Smooth muscle cell of the coronary artery (primary cell): Measurements from ENCODE around the gene DAND5. TPM values are rescaled to one million over a fixed set of nuclear protein-coding genes. Genes with fewer than 3 reads are reported as not detected.

Source experiments
- total RNA-seq: library from RNA; depleted of rRNA; stranded (reverse); fragments of >200 nt; gene quantifications from 2 replicates; pipeline ENCODE4 v1.2.3, GENCODE V29; 2014; ENCODE audit warnings: low replicate concordance

The DAND5 gene
- 0.08 TPM in 1 of 2 replicates, not detected in the other for total RNA-seq

GRCh38 chr19:12969292-12969988 lies at the start of gene DAND5:
Gene DAND5 (plus strand): TSS chr19:12969576. CDS start chr19:12969661, 85 bp downstream.

GRCh38 chr19:12933287-12934072 lies 35.9 kb upstream of the DAND5 start, which contains the start of gene FARSA:
Gene FARSA (minus strand): TSS chr19:12933711. CDS start chr19:12933696, 15 bp downstream.

GRCh38 chr19:12937927-12938778 lies 31.2 kb upstream of the DAND5 start, which contains the start of gene CALR:
Gene CALR (plus strand): TSS chr19:12938609. CDS start chr19:12938680, 71 bp downstream.

DNA sequence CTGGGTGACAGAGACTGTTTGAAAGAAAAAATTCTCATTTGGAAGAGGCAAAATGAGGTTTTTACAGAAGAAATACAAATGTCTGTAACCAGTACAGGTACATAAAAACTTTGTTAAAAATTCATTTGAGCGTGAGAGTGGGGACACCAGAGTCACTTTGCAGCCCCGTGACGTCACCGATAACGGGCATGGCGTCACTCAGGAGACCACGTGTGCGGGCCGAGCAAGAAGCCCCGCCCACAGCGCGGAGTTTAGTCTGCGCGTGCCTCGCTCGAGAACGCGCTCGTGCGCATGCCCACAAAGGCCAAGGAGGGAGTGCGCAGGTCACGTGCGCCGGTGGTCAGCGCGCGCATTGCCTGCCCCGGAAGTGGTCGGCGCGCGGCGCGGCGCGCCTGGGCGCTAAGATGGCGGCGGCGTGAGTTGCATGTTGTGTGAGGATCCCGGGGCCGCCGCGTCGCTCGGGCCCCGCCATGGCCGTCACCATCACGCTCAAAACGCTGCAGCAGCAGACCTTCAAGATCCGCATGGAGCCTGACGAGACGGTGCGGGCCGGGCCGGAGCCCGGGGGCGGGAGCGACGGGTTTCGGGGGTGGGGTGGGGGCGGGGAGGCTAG lies 23.8 kb upstream of the DAND5 start, which contains the start of gene RAD23A:
Gene RAD23A (plus strand): TSS at position 384 of the 613 bp plus-strand sequence. CDS start 87 bp downstream, at position 471.

GRCh38 chr19:12956446-12957388 lies 12.7 kb upstream of the DAND5 start, which contains the start of gene GADD45GIP1:
Gene GADD45GIP1 (minus strand): TSS chr19:12957223. CDS start chr19:12957212, 11 bp downstream.

GRCh38 chr19:12994701-12995595 lies 25.6 kb downstream of the DAND5 start, which contains the start of gene NFIX:
Gene NFIX (plus strand): TSS chr19:12995475. CDS start chr19:12995838, 363 bp downstream.

Other genes with a start within 250 kb of the DAND5 start
- 26.8 and 65.9 TPM in 2 replicates for gene TNPO2, start 245.6 kb upstream of the DAND5 start, total RNA-seq
- gene TRIR, start 234.9 kb upstream of the DAND5 start, total RNA-seq = 133 and 152 TPM in 2 replicates
- gene GET3, start 232.1 kb upstream of the DAND5 start, total RNA-seq = 107 and 190 TPM in 2 replicates
- not detected in 2 replicates for gene BEST2, start 217.8 kb upstream of the DAND5 start, total RNA-seq
- 15.7 and 18.7 TPM in 2 replicates for gene HOOK2, start 194.0 kb upstream of the DAND5 start, total RNA-seq
- gene JUNB, start 178.1 kb upstream of the DAND5 start, total RNA-seq = 33.2 and 138 TPM in 2 replicates
- 169 and 248 TPM in 2 replicates for gene PRDX2, start 167.8 kb upstream of the DAND5 start, total RNA-seq
- gene THSD8, start 167.5 kb upstream of the DAND5 start, total RNA-seq = 0.30 TPM in 1 of 2 replicates, not detected in the other
- gene RNASEH2A, start 163.0 kb upstream of the DAND5 start, total RNA-seq = 9.7 and 15.9 TPM in 2 replicates
- gene RTBDN, start 135.0 kb upstream of the DAND5 start, total RNA-seq = not detected in 2 replicates
- 0.35 TPM in 1 of 2 replicates, not detected in the other for gene MAST1, start 131.1 kb upstream of the DAND5 start, total RNA-seq
- 25.7 and 31.3 TPM in 2 replicates for gene DNASE2, start 88.1 kb upstream of the DAND5 start, total RNA-seq
- gene KLF1, start 82.4 kb upstream of the DAND5 start, total RNA-seq = 0.12 TPM in 1 of 2 replicates, not detected in the other
- gene GCDH, start 78.4 kb upstream of the DAND5 start, total RNA-seq = 13.3 and 19.8 TPM in 2 replicates
- 0.08 TPM in 1 of 2 replicates, not detected in the other for gene SYCE2, start 50.3 kb upstream of the DAND5 start, total RNA-seq
- gene FARSA, start 35.9 kb upstream of the DAND5 start, total RNA-seq = 38.4 and 44.9 TPM in 2 replicates
- 1,958 and 2,935 TPM in 2 replicates for gene CALR, start 31.0 kb upstream of the DAND5 start, total RNA-seq
- gene RAD23A, start 23.7 kb upstream of the DAND5 start, total RNA-seq = 53.6 and 59.7 TPM in 2 replicates
- gene GADD45GIP1, start 12.4 kb upstream of the DAND5 start, total RNA-seq = 21.4 and 38.0 TPM in 2 replicates
- gene NFIX, start 25.9 kb downstream of the DAND5 start, total RNA-seq = 42.4 and 45.6 TPM in 2 replicates
- gene LYL1, start 133.3 kb downstream of the DAND5 start, total RNA-seq = 8.6 TPM in 1 of 2 replicates, not detected in the other
- gene TRMT1, start 147.2 kb downstream of the DAND5 start, total RNA-seq = 26.3 and 41.8 TPM in 2 replicates
- 31.9 and 47.0 TPM in 2 replicates for gene NACC1, start 148.7 kb downstream of the DAND5 start, total RNA-seq
- gene STX10, start 180.8 kb downstream of the DAND5 start, total RNA-seq = 88.3 and 90.8 TPM in 2 replicates
- 7.1 and 20.1 TPM in 2 replicates for gene IER2, start 180.8 kb downstream of the DAND5 start, total RNA-seq